Caco-2 (cell line): ENCODE data around the gene PLD4. TPM values are rescaled to one million over a fixed set of nuclear protein-coding genes. Genes with fewer than 3 reads are reported as not detected.

Experiments used
- BruUV-seq: library from RNA; stranded (reverse); fragments of 400-500 nt; replicated peaks from 2 replicates; lab custom pipeline; 2021; lab: Mats Ljungman, UMichigan
- CTCF ChIA-PET: fragments of 300-600 bp; sonication (Branson Sonifier 250); formaldehyde crosslinking; loops from one replicate; lab custom pipeline; 2022; ENCODE audit warnings: antibody characterized with exemption; lab: Charles Lee
- POLR2A ChIA-PET: fragments of 300-600 bp; sonication (Branson Sonifier 250); formaldehyde crosslinking; loops from one replicate; lab custom pipeline; 2022; ENCODE audit warnings: antibody characterized with exemption; lab: Charles Lee
- DNase-seq, 2 experiments: peaks; one replicate each; pipeline versions ENCODE4 v3.0.0 to v3.0.0-alpha.2; 2020 to 2022
- H3K27me3 ChIP-seq: replicated peaks from 2 replicates; pipeline ENCODE4 v1.6.0; 2011; ENCODE audit warnings: low read length; ENCODE audit not compliant: control insufficient read depth, insufficient read depth
- H3K36me3 ChIP-seq: 2 replicates; pipeline ENCODE4 v1.5.1; 2011; ENCODE audit warnings: low read length; ENCODE audit not compliant: control insufficient read depth, insufficient read depth
- H3K4me1 ChIP-seq: fragments of 250-450 bp; sonication (Bioruptor Pico); 2 replicates; pipeline ENCODE4 v1.5.1; 2020; ENCODE audit warnings: mild to moderate bottlenecking
- H3K4me3 ChIP-seq: 2 replicates; pipeline ENCODE4 v1.5.1; 2011; ENCODE audit warnings: low read depth, mild to moderate bottlenecking, control low read depth, low read length
- H3K9me3 ChIP-seq: fragments of 250-450 bp; sonication (Bioruptor Pico); 2 replicates; pipeline ENCODE4 v1.5.1; 2020; ENCODE audit warnings: mild to moderate bottlenecking, moderate library complexity
- H3K27ac Mint-ChIP-seq: one replicate; pipeline ENCODE4 v1.8.0; 2022; ENCODE audit warnings: mixed read lengths; ENCODE audit not compliant: unreplicated experiment
- H3K27me3 Mint-ChIP-seq: one replicate; pipeline ENCODE4 v1.8.0; 2022; ENCODE audit warnings: mixed read lengths; ENCODE audit not compliant: insufficient read depth, unreplicated experiment
- H3K36me3 Mint-ChIP-seq: one replicate; pipeline ENCODE4 v1.8.0; 2022; ENCODE audit warnings: mild to moderate bottlenecking, mixed read lengths; ENCODE audit not compliant: insufficient read depth, unreplicated experiment
- H3K4me1 Mint-ChIP-seq: one replicate; pipeline ENCODE4 v1.8.0; 2022; ENCODE audit warnings: low read depth, mixed read lengths; ENCODE audit not compliant: unreplicated experiment
- H3K4me3 Mint-ChIP-seq: one replicate; pipeline ENCODE4 v1.8.0; 2022; ENCODE audit warnings: mild to moderate bottlenecking, moderate library complexity, mixed read lengths; ENCODE audit not compliant: unreplicated experiment
- H3K9me3 Mint-ChIP-seq: one replicate; pipeline ENCODE4 v1.8.0; 2022; ENCODE audit warnings: mixed read lengths; ENCODE audit not compliant: unreplicated experiment
- CTCF ChIP-seq, 2 experiments: fragments of 200-600 bp in 1 of 2; IDR thresholded peaks; 1 replicate in 1 of 2; 2 replicates in 1 of 2; pipeline versions ENCODE4 v1.5.1 to v1.8.0; 2011 to 2022; ENCODE audit warnings: antibody characterized with exemption in 1 of 2, control low read depth in 1 of 2, inconsistent platforms in 1 of 2, low read depth in 1 of 2, low read length in 1 of 2, mild to moderate bottlenecking in 1 of 2, moderate library complexity in 1 of 2; ENCODE audit not compliant: insufficient read depth in 1 of 2, severe bottlenecking in 1 of 2, unreplicated experiment in 1 of 2
- intact Hi-C: fragments of 100-400 bp; cut with micrococcal nuclease; formaldehyde crosslinking; loops from one replicate; pipeline ENCODE4 v1.10.0; 2022; ENCODE audit not compliant: unreplicated experiment
- total RNA-seq: library from RNA; stranded (reverse); gene quantifications from 2 replicates; pipeline ENCODE4 v1.2.3, GENCODE V29; 2022

PLD4 gene
- total RNA-seq, 1 experiment from 2014 or later = not detected

- Histone ChIP-seq H3K9me3 (no peaks in the 10 kb centered on the region), H3K4me3 (no peak overlapping the region), H3K27me3 (no peaks in the 10 kb centered on the region), H3K4me1 (peaks cover 5% of the 10 kb centered on the region), H3K36me3 (no peaks in the 10 kb centered on the region)
- Mint-ChIP-seq H3K9me3 (no peaks in the 10 kb centered on the region), H3K36me3 (no peaks in the 10 kb centered on the region), H3K4me1 (peaks cover 7% of the 10 kb centered on the region), H3K27ac (no peak overlapping the region), H3K27me3 (no peaks in the 10 kb centered on the region), H3K4me3 (no peak overlapping the region)
- BruUV-seq = no TSS peak
- no peak for TF ChIP-seq CTCF (IDR thresholded peaks at IDR 0.05; ENCODE audit: insufficient read depth in 1 of 2, low read depth in 1 of 2, low read length in 1 of 2, severe bottlenecking in 1 of 2, unreplicated experiment in 1 of 2)
- POLR2A ChIA-PET = no interaction called here
- CTCF ChIA-PET = no interaction called here
- intact Hi-C loops = no loop called here
- no peak for DNase-seq
Observed at GRCh38 chr14:104971447-104972240, 47.0 kb downstream of the PLD4 start.

GRCh38 chr14:104972301-104973134 lies 47.8 kb downstream of the PLD4 start:
- CTCF ChIA-PET = interaction anchor here (0.9 to 1.0 kb wide), 2 partner anchors 73 to 114 kb away, joined by 3 to 5 read pairs; no protein-coding TSS in a partner anchor
- no peak overlapping the region for H3K27ac Mint-ChIP-seq
- no peaks in the 10 kb centered on the region for H3K27me3 ChIP-seq

More at GRCh38 chr14:104972301-104973134, 47.8 kb downstream of the PLD4 start:
- peak in 1 of 2 experiments; percentile 26 for DNase-seq
- peaks cover 9% of the 10 kb centered on the region for H3K4me1 ChIP-seq
- intact Hi-C loops = no loop called here
- H3K36me3 ChIP-seq = no peaks in the 10 kb centered on the region
- Mint-ChIP-seq H3K4me1 (peaks cover 7% of the 10 kb centered on the region), H3K36me3 (no peaks in the 10 kb centered on the region), H3K27me3 (no peaks in the 10 kb centered on the region), H3K4me3 (no peak overlapping the region), H3K9me3 (no peaks in the 10 kb centered on the region)
- BruUV-seq = no TSS peak
- POLR2A ChIA-PET = no interaction called here
- H3K4me3 ChIP-seq = no peak overlapping the region
- TF ChIP-seq CTCF (IDR thresholded peaks at IDR 0.05; ENCODE audit: insufficient read depth in 1 of 2, low read depth in 1 of 2, low read length in 1 of 2, severe bottlenecking in 1 of 2, unreplicated experiment in 1 of 2) = no peak
- no peaks in the 10 kb centered on the region for H3K9me3 ChIP-seq
